Activated T-helper 1 cell treated with anti-CD3 and anti-CD28 coated beads, Interleukin-2, amount 50 U/mL, for 16 hours (primary cell): ENCODE measurements around the gene MATK.
"Not testable (repeated sequence)": the region's sequence is repeated elsewhere in the genome, so short reads cannot be mapped to it uniquely, and the experiment has no call there.

Source experiments
- DNase-seq, 2 donors: peaks; one replicate each; pipeline ENCODE4 v3.0.0-alpha.2; 2020; ENCODE audit warnings: low read depth in 1 of 2, low spot score in 1 of 2

The MATK gene

GRCh38 chr19:3816566-3817218 lies 30.5 kb upstream of the MATK start:
- DNase-seq = no peak

GRCh38 chr19:3816148-3816547 lies 30.0 kb upstream of the MATK start:
- not testable (repeated sequence) for DNase-seq

- DNase-seq = no peak
Measured at GRCh38 chr19:3814648-3815047, 28.5 kb upstream of the MATK start.

GRCh38 chr19:3813473-3814392 lies 27.6 kb upstream of the MATK start:
- DNase-seq = no peak

GRCh38 chr19:3810708-3811355 lies 24.7 kb upstream of the MATK start:
- no peak for DNase-seq

GRCh38 chr19:3809881-3810707 lies 23.9 kb upstream of the MATK start:
- DNase-seq = no peak

- DNase-seq = no peak
Measured at GRCh38 chr19:3808420-3809143, 22.4 kb upstream of the MATK start.

- DNase-seq = no peak
Measured at GRCh38 chr19:3807574-3808354, 21.6 kb upstream of the MATK start.

- DNase-seq = no peak
Measured at GRCh38 chr19:3807131-3807480, 20.9 kb upstream of the MATK start.

GRCh38 chr19:3805859-3806258 lies 19.7 kb upstream of the MATK start:
- no peak for DNase-seq

- DNase-seq = no peak
Measured at GRCh38 chr19:3804429-3804828, 18.2 kb upstream of the MATK start.

- DNase-seq = no peak
Measured at GRCh38 chr19:3803986-3804385, 17.8 kb upstream of the MATK start.

- no peak for DNase-seq
Measured at GRCh38 chr19:3803114-3803888, 17.1 kb upstream of the MATK start.

GRCh38 chr19:3801412-3802096 lies 15.4 kb upstream of the MATK start:
- DNase-seq = peak in 1 of 2 donors; percentile 29

GRCh38 chr19:3800996-3801395 lies 14.8 kb upstream of the MATK start:
- DNase-seq = no peak

GRCh38 chr19:3798137-3798536 lies 12.0 kb upstream of the MATK start:
- no peak for DNase-seq

GRCh38 chr19:3796358-3796757 lies 10.2 kb upstream of the MATK start:
- no peak for DNase-seq

GRCh38 chr19:3793799-3794198 lies 7.6 kb upstream of the MATK start:
- no peak for DNase-seq
